Nucleus accumbens (tissue), 56 donors: Measurements from ENCODE around the gene PREP.

Source experiments
- DNase-seq, 56 donors: peaks; one replicate each; lab custom pipeline; 2025; lab: John Stamatoyannopoulos, UW

PREP gene

GRCh38 chr6:105317607-105318533, 85.0 kb downstream of the PREP start:
- no peak for DNase-seq

GRCh38 chr6:105313211-105313610, 89.7 kb downstream of the PREP start:
- DNase-seq, result no peak

DNA sequence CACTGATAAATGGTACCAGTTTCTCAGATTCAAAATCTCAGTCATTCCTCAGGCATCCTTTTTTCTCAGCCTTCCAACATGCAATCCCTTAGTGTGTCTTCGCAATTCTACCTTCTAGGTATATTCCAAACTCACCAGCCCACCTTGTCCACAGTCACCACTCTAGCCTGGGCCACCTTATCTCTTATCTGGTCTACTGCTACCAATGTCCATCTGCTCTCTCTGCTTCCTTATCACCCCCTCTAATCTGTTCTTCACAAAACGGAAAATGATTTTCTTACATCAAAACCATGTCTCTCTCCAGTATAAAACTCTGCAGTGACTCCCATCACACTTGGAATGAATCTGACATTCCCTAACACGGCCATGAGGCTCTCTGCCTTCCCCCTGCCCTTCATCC, 91.9 kb downstream of the PREP start:
- DNase-seq, result no peak

GRCh38 chr6:105310371-105310770, 92.5 kb downstream of the PREP start:
- no peak for DNase-seq

- no peak for DNase-seq
Observed at GRCh38 chr6:105308840-105309239, 94.0 kb downstream of the PREP start.

GRCh38 chr6:105305521-105305920, 97.4 kb downstream of the PREP start:
- no peak for DNase-seq

- DNase-seq, result no peak
Observed at GRCh38 chr6:105304825-105305224, 98.1 kb downstream of the PREP start.

GRCh38 chr6:105304366-105304765, 98.5 kb downstream of the PREP start:
- DNase-seq, result no peak

GRCh38 chr6:105302617-105303128, 100.2 kb downstream of the PREP start:
- no peak for DNase-seq

GRCh38 chr6:105301756-105302616, 100.9 kb downstream of the PREP start:
- DNase-seq, result no peak

- DNase-seq, result no peak
Observed at GRCh38 chr6:105301072-105301503, 101.8 kb downstream of the PREP start.

DNA sequence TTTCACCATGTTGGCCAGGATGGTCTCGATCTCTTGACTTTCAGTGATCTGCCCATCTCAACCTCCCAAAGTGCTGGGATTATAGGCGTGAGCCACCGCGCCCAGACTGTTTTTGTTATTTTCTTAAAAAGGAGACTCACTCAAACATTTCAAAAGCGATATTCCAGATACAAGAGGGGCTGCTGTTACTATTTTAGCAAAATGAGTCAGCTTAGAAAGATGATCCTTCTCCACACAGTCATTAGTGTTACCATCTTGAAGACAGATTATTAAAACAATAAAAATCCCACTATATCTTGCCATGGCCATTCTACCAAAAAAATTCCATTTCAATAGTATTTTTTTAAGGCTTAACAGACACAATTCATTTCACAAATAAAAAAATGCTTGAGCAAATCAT, 102.8 kb downstream of the PREP start:
- no peak for DNase-seq

GRCh38 chr6:105294129-105294528, 108.8 kb downstream of the PREP start:
- DNase-seq, result no peak

- DNase-seq, result no peak
Observed at GRCh38 chr6:105292689-105293339, 110.1 kb downstream of the PREP start.

DNA sequence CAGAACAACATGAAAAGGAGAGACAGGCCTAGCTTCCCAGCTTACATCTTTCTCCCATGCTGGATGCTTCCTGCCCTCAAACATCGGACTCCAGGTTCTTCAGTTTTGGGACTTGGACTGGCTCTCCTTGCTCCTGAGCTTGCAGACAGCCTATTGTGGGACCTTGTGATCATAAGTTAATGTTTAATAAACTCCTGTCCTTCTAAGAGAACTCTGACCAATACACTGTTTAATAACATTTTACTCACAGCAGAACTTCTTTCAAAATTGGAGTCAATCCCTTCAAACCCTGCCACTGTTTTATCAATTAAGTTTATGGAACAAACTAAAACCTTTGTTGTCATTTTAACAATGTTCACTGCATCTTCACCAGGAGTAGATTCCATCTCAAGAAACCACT, 111.4 kb downstream of the PREP start:
- DNase-seq, result no peak

- peak in 6 of 56 donors; percentile 2 to 28 (median 14) for DNase-seq
Observed at GRCh38 chr6:105282631-105283585, 120.0 kb downstream of the PREP start.

GRCh38 chr6:105280033-105280432, 122.8 kb downstream of the PREP start:
- no peak for DNase-seq

GRCh38 chr6:105279463-105279862, 123.4 kb downstream of the PREP start:
- no peak for DNase-seq

DNA sequence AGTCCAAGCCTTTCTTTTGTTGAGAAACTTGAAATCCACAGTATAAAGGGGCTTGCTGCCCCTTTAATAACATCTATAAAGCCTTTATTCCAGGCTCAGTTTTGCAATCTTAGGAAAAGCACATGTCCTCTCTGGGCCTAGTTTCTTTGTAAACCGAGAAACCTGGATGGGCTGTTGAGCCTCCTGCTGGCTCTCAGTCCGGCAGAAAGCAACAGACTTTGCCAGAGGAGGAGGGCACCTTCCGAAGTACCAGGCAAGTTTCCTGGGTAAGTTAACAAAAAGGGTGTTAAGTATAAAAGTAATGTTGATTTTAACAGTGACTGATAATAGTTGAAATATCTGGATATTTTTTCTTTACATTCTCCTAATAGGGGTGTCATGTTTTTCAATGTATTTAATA, 124.1 kb downstream of the PREP start:
- peak in 1 of 56 donors; percentile 8 for DNase-seq
